Neuronal stem cell (in vitro differentiated cells): Measurements from ENCODE around the gene VPS13D.

Experiments
- DNase-seq: peaks from one replicate; pipeline ENCODE4 v3.0.0-alpha.2; 2013; ENCODE audit warnings: low spot score
- H2AFZ ChIP-seq: one replicate; pipeline ENCODE4 v1.6.1; 2013; ENCODE audit warnings: mild to moderate bottlenecking, low read length, inconsistent platforms
- H2AK5ac ChIP-seq: 2 replicates; pipeline ENCODE4 v1.6.1; 2013; ENCODE audit warnings: low read depth, mild to moderate bottlenecking, inconsistent platforms, low read length, moderate library complexity, mixed read lengths
- H2BK120ac ChIP-seq: 2 replicates; pipeline ENCODE4 v1.6.1; 2013; ENCODE audit warnings: low read depth, mild to moderate bottlenecking, inconsistent platforms, low read length, moderate library complexity, mixed read lengths
- H2BK12ac ChIP-seq: one replicate; pipeline ENCODE4 v1.6.1; 2013; ENCODE audit warnings: low read length, inconsistent platforms
- H2BK15ac ChIP-seq: 2 replicates; pipeline ENCODE4 v1.6.1; 2013; ENCODE audit warnings: mild to moderate bottlenecking, low read length, inconsistent platforms, mixed read lengths
- H2BK5ac ChIP-seq: one replicate; pipeline ENCODE4 v1.6.1; 2013; ENCODE audit warnings: inconsistent platforms, mild to moderate bottlenecking, low read length, moderate library complexity
- H3K14ac ChIP-seq: one replicate; pipeline ENCODE4 v1.6.1; 2013; ENCODE audit warnings: low read length, inconsistent platforms
- H3K18ac ChIP-seq: 2 replicates; pipeline ENCODE4 v1.6.1; 2013; ENCODE audit warnings: low read length, inconsistent platforms
- H3K23ac ChIP-seq: 2 replicates; pipeline ENCODE4 v1.6.1; 2013; ENCODE audit warnings: low read depth, mild to moderate bottlenecking, mixed read lengths, low read length, inconsistent platforms; ENCODE audit not compliant: poor library complexity
- H3K27ac ChIP-seq: replicated peaks from 3 replicates; pipeline ENCODE4 v1.5.1; 2013; ENCODE audit warnings: low read length, inconsistent platforms
- H3K27me3 ChIP-seq, 3 experiments: 2 replicates each; pipeline ENCODE4 v1.6.1; 2013; ENCODE audit warnings: low read length in 3 of 3, mild to moderate bottlenecking in 2 of 3, inconsistent platforms in 1 of 3, low read depth in 1 of 3, mixed read lengths in 1 of 3, moderate library complexity in 1 of 3; ENCODE audit not compliant: control insufficient read depth in 3 of 3, insufficient read depth in 3 of 3
- H3K36me3 ChIP-seq, 2 donors: replicated peaks in 1 of 2; 2 replicates each; pipeline ENCODE4 v1.6.1; 2013; ENCODE audit warnings: low read length in 2 of 2; ENCODE audit not compliant: control insufficient read depth in 2 of 2, insufficient read depth in 2 of 2
- H3K4ac ChIP-seq: 2 replicates; pipeline ENCODE4 v1.6.1; 2013; ENCODE audit warnings: inconsistent platforms, mild to moderate bottlenecking, low read length, moderate library complexity
- H3K4me1 ChIP-seq, 2 donors: 1 replicate in 1 of 2; 2 replicates in 1 of 2; pipeline ENCODE4 v1.6.1; 2013; ENCODE audit warnings: low read length in 2 of 2, low read depth in 1 of 2; ENCODE audit not compliant: control insufficient read depth in 2 of 2, insufficient read depth in 1 of 2
- H3K4me2 ChIP-seq: one replicate; pipeline ENCODE4 v1.6.1; 2013; ENCODE audit warnings: mild to moderate bottlenecking, low read length, inconsistent platforms; ENCODE audit not compliant: insufficient read depth, poor library complexity, severe bottlenecking
- H3K4me3 ChIP-seq, 2 donors: 2 replicates each; pipeline ENCODE4 v1.5.1; 2013; ENCODE audit warnings: low read length in 2 of 2, mild to moderate bottlenecking in 2 of 2, inconsistent platforms in 1 of 2, moderate library complexity in 1 of 2
- H3K79me1 ChIP-seq: one replicate; pipeline ENCODE4 v1.6.1; 2013; ENCODE audit warnings: low read depth, mild to moderate bottlenecking, inconsistent platforms, low read length, moderate library complexity
- H3K9ac ChIP-seq: one replicate; pipeline ENCODE4 v1.6.1; 2013; ENCODE audit warnings: mild to moderate bottlenecking, low read depth, low read length, inconsistent platforms; ENCODE audit not compliant: poor library complexity
- H3K9me3 ChIP-seq, 2 donors: replicated peaks in 1 of 2; 2 replicates each; pipeline versions ENCODE3 to v1.6.1; 2013; ENCODE audit warnings: low read length in 2 of 2, mild to moderate bottlenecking in 2 of 2, inconsistent platforms in 1 of 2, low read depth in 1 of 2, mixed read lengths in 1 of 2, moderate library complexity in 1 of 2; ENCODE audit not compliant: control insufficient read depth in 2 of 2, insufficient read depth in 1 of 2
- H4K8ac ChIP-seq: one replicate; pipeline ENCODE4 v1.6.1; 2013; ENCODE audit warnings: low read depth, mild to moderate bottlenecking, inconsistent platforms, low read length, moderate library complexity
- H4K91ac ChIP-seq: one replicate; pipeline ENCODE4 v1.6.1; 2013; ENCODE audit warnings: low read length, low read depth, mild to moderate bottlenecking, inconsistent platforms; ENCODE audit not compliant: poor library complexity
- WGBS, 2 donors: extraction: QIAGEN DNeasy Blood & Tissue Kit; methylation state at CpG; one replicate each; pipeline ENCODE4 v1.1.7; 2013; ENCODE audit warnings: missing lambda C conversion rate in 2 of 2, mixed read lengths in 1 of 2; ENCODE audit not compliant: insufficient read length in 2 of 2, insufficient replicate concordance in 1 of 2; ENCODE audit errors: extremely low coverage in 2 of 2; 5-methylcytosine and 5-hydroxymethylcytosine counted together

The VPS13D gene

GRCh38 chr1:12372180-12372579, 142.3 kb downstream of the VPS13D start:
- Histone ChIP-seq H2BK120ac (no peak overlapping the region), H3K14ac (no peak overlapping the region), H2AK5ac (no peak overlapping the region), H2BK5ac (no peak overlapping the region), H3K27ac (no peak overlapping the region), H4K91ac (no peak overlapping the region), H3K36me3 (peaks cover 0 to 36% of the 10 kb centered on the region in 2 donors), H3K4ac (no peak overlapping the region), H3K4me3 (no peak overlapping the region), H2BK12ac (no peak overlapping the region), H3K23ac (no peak overlapping the region), H3K9me3 (no peaks in the 10 kb centered on the region), H4K8ac (no peak overlapping the region), H2AFZ (no peak overlapping the region), H3K4me1 (no peaks in the 10 kb centered on the region), H3K79me1 (no peaks in the 10 kb centered on the region), H3K18ac (no peak overlapping the region), H3K9ac (no peak overlapping the region), H3K27me3 (no peaks in the 10 kb centered on the region), H3K4me2 (no peak overlapping the region), H2BK15ac (no peak overlapping the region)
- no CpG with 5 or more reads among the region's 2 CpGs for WGBS, 2 donors
- no peak for DNase-seq

GRCh38 chr1:12372761-12373160, 142.9 kb downstream of the VPS13D start:
- Histone ChIP-seq H3K4ac (no peak overlapping the region), H2BK120ac (no peak overlapping the region), H3K4me1 (no peaks in the 10 kb centered on the region), H3K18ac (no peak overlapping the region), H3K23ac (no peak overlapping the region), H3K79me1 (no peaks in the 10 kb centered on the region), H2BK12ac (no peak overlapping the region), H4K8ac (no peak overlapping the region), H3K36me3 (peaks cover 0 to 37% of the 10 kb centered on the region in 2 donors), H2BK5ac (no peak overlapping the region), H3K4me2 (no peak overlapping the region), H2AK5ac (no peak overlapping the region), H3K9me3 (no peaks in the 10 kb centered on the region), H2BK15ac (no peak overlapping the region), H3K27ac (no peak overlapping the region), H4K91ac (no peak overlapping the region), H3K14ac (no peak overlapping the region), H2AFZ (no peak overlapping the region), H3K4me3 (no peak overlapping the region), H3K27me3 (no peaks in the 10 kb centered on the region), H3K9ac (no peak overlapping the region)
- WGBS, 2 donors, result no CpG with 5 or more reads among the region's 3 CpGs
- no peak for DNase-seq

GRCh38 chr1:12375133-12375829, 145.5 kb downstream of the VPS13D start:
- Histone ChIP-seq H3K9ac (no peak overlapping the region), H3K23ac (no peak overlapping the region), H3K4me3 (peak overlapping the region in 1 of 2 donors; percentile 22), H3K79me1 (no peaks in the 10 kb centered on the region), H2BK5ac (no peak overlapping the region), H4K91ac (no peak overlapping the region), H3K4me1 (no peaks in the 10 kb centered on the region), H3K4ac (no peak overlapping the region), H4K8ac (no peak overlapping the region), H3K36me3 (peaks cover 5 to 35% of the 10 kb centered on the region in 2 donors), H2BK12ac (no peak overlapping the region), H3K9me3 (no peaks in the 10 kb centered on the region), H3K27ac (no peak overlapping the region), H2AFZ (no peak overlapping the region), H2AK5ac (no peak overlapping the region), H3K14ac (no peak overlapping the region), H2BK15ac (no peak overlapping the region), H2BK120ac (no peak overlapping the region), H3K4me2 (no peak overlapping the region), H3K27me3 (no peaks in the 10 kb centered on the region), H3K18ac (no peak overlapping the region)
- DNase-seq, result no peak
- WGBS, 2 donors, result no CpG with 5 or more reads among the region's 4 CpGs

GRCh38 chr1:12376236-12377045, 146.6 kb downstream of the VPS13D start:
- no peak overlapping the region for H2AK5ac ChIP-seq
- peaks cover 0 to 2% of the 10 kb centered on the region in 2 donors for H3K4me1 ChIP-seq
- H2BK120ac ChIP-seq, result no peak overlapping the region
- no peaks in the 10 kb centered on the region for H3K9me3 ChIP-seq
- peaks cover 5 to 38% of the 10 kb centered on the region in 2 donors for H3K36me3 ChIP-seq
- no peak overlapping the region for H3K27ac ChIP-seq
- no peak overlapping the region for H3K9ac ChIP-seq
- no peak overlapping the region for H3K4ac ChIP-seq
- no peak overlapping the region for H3K4me2 ChIP-seq
- no peak overlapping the region for H2AFZ ChIP-seq
- H3K27me3 ChIP-seq, result no peaks in the 10 kb centered on the region
- no peak overlapping the region for H2BK12ac ChIP-seq
- H2BK5ac ChIP-seq, result no peak overlapping the region
- no peak overlapping the region for H3K18ac ChIP-seq
- no peak overlapping the region for H4K91ac ChIP-seq
- no peaks in the 10 kb centered on the region for H3K79me1 ChIP-seq
- H2BK15ac ChIP-seq, result no peak overlapping the region
- H3K23ac ChIP-seq, result no peak overlapping the region
- WGBS, 2 donors, result no CpG with 5 or more reads among the region's 6 CpGs
- no peak overlapping the region for H3K14ac ChIP-seq
- no peak overlapping the region for H4K8ac ChIP-seq
- H3K4me3 ChIP-seq, result no peak overlapping the region
- DNase-seq, result no peak
